ENCODE data around the gene MYO1A.

The MYO1A gene

DNA sequence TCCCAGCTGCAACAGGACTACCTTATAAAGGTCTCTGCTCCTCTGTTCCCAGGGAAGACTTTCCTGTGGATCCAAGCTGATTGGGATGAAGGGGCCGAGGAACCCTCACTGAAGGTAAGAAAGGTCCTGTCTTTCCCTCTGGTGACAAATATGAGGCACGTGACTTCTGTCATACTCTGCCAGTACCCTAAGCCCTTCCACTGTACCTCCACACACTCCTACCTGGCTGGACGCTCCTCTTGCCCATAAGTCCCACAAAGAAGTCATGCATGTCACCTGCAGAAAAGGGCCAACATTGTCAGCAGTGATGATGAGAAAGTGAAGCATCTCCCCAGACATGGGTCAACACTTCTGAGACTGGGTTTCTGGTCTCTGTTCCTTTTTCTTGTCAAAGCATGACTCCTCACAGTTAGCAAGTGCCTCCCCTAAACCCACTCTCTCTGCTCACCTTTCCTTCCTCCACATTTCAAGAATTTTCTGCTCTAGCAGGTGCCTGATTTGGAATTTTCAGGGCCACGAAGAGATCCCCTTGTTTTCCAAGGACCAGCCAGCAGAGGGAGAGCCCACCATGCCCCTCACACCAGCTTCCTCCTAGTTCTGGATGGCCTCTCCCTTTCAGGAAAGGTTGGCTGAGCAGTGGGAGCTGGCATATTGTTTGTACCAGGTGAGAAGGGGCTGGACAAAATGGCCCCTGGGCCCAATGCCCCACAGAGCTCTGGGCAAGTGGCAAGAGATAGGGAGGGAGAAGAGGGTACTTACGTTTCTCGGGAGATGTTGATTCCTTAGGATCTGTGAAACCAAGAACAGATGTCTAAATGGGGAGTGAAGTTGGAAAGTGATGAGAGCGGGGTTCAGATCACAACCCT is 37.1 kb downstream of the MYO1A start:
- no peak for DNase-seq

DNA sequence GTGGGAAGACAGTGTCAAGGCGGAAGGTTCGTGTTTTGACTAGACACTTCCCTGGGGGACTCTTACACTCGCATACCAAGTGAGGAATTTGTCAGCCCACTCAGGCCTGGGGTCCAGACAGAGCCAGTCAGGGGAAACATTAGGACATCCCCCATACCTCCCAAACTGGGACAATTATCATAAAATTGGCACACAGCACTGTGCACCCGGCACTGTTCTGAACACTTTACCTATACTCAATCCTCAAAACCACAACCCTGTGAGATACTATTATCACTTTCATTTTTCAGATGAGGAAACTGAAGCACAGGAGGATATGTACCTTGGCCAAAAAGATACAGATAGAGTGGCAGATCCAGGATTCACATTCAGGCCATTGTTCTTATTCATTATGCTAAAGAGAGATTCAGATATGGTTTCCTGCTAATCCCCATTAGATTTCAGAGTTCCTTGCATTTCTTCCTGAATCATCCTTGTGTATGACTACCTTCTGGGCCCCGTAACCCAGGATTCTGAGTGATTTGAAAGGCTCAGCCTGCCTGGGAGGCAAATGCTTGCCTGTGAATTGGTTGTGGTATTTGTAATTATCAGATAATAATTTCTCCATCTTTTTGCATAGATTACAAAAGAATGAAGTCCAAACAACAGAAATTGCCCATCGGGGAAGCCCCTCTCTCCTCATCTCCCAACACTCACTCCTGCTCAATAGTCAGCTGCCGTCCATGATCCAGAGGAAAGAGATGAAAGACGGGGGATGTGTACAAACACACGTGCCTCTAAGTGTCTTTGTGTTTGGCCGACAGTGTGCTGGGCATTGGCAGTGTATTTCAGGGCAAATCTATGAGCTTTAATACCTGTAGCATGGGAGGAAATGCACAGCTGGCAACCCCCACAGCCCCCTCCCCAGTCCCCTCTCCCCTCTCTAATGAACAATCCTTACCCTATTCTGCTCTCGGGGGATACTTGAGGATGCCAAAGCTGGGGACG is 38.2 kb downstream of the MYO1A start:
- DNase-seq: no peak

DNA sequence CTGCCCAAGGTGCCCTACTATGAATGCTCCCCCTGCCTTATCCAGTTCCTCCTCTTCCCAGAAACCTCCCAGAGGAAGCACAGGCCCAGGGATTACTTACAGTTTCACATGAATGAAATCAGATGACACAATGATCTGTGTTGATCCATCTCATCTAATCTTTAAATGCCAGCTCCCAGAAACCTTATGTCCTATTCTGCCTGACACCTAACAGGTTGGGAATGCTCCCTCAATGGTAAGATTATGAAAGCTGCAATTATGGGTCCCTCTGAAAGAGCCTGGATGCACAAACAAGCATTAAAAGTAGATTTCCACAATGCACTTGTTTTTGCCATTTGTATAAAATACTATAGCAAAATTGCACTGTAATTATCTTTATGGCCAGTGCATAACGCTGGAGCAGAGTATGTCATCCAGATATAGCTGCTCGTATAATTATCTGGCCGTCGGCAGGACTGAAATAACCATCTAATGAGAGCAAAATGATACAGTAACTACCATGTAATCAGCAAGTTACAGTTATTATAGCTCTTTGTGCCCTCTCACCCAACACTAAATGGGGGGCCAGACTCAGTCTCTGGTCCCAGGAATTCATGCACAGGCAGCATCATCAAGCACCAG is 39.2 kb downstream of the MYO1A start:
- no peak for DNase-seq

DNA sequence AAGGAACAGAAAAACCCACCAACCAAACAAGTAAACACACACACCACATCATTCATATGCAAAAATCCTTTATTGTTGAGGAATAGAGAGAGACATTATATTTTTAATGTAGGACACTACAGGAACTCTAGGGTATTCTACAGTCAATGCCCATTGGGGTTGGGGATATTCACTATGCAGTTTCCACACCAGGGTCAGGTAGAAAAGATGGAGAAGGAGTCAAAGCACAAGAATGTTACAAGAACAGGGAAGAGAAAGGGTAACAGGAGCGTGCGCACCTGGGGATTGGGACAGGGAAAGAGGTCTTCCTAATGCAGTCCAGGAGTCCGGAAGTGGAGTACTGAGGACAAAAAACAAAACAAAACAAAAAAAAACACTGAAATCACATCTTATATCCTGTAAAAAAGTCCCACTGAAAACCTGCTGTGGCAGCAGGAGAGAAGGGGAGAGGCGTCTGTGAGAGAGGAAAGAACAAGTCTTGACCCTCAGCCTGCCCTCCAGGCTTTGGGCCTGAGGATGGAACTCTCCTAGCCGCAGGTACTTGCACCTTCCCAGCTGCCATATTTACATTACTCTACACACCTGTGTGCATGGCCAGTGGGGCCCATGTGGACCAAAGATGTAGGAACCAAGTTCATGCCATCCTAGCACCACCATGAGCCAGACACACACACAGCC is 39.8 kb downstream of the MYO1A start:
- DNase-seq: no peak

DNA sequence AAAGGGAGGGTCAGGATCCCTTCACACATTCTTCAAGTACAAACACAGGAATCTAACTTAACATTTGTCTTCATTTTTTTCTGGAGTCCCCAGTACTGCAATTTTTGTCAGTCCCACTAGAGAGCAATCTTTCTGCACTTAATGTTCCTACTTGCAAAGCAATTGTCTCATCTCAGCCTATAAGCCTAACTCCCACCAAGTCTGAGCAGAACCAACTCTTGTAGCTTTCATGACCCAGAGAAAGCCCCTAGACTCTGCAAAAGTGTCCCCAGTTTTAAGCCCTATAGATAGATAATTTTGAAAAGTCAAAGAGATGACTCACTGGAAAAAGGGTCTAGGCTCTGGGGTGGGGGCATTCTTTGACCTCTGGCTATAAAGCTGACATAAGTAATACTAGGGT is 41.8 kb downstream of the MYO1A start:
- peak in 1 of 2 donors; percentile 54 for DNase-seq

DNA sequence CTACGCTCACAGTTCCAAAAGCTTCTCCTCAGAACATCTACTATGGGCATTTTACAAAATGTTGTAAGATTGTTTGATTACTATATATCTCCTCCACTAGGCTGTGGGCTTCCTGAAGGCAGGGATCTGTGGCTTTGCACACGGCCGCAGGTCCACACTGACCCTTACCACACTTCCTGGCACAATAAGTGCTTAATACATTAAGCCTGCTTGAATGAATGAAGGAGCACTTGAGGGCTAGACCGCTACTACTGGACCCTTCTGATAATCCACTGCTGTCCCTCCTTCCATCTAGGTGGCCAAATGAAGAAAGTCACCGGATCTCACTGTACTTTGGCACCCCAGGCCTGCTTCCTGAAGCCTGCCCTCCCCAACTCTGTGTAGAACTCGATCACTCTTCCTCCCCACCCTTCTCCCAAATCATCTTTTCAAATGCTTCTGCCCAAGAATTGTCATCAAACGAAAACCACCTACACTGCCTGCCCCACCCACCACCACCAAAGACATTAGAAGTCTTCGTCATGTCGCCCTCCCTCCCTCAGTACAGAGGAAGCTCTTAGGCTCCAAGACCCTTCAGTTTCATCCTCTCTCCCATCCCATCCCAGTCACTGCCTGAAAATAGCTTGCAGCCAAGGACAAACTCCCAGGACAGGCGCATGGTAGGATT is 43.0 kb downstream of the MYO1A start:
- DNase-seq: no peak

DNA sequence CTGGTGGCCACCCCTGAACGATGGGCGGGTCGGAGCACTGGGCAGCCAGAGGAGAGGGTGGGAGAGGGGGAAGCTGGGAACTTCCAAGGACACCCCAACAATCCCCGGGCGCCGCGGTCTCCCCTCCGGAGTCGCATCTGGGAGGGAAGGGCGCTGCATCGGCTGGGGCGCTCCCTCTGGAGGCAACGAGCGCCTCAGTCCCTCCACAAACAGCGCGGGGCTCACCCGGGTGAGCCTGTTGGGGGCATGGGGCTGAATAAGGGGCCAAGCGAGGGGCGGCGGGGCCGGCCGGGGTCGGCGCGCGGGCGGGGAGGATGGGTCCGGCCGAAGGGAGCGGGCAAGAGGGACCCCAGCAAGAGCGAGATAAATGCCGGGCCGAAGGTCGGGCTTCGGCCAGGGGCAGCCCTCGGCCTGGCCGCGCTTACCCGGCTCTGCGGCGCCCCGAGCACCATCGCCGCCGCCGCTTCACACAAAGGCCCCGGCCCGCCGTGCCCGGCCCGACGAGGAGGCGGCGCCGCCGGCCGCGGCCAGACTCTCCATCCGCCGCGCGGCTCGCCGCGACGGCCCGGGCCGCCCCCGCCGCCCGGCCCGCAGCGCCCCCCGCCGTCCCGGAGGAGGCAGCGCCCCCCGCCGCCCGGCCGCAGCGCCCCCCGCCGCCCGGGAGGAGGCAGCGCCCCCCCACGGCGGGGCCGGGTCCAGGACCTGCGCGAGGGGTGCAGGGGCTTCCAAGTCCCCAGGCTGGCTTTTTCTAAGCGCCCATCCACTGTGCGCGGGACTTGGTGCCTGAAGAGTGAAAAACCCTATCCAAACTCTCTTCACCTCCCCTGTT is 43.7 kb downstream of the MYO1A start, which contains the start of gene ZBTB39:
Gene ZBTB39 (minus strand): TSS at position 567 of the 829 bp plus-strand sequence. CDS start 1,629 bp downstream, outside the sequence.
- DNase-seq: peak; percentile 27 to 41

DNA sequence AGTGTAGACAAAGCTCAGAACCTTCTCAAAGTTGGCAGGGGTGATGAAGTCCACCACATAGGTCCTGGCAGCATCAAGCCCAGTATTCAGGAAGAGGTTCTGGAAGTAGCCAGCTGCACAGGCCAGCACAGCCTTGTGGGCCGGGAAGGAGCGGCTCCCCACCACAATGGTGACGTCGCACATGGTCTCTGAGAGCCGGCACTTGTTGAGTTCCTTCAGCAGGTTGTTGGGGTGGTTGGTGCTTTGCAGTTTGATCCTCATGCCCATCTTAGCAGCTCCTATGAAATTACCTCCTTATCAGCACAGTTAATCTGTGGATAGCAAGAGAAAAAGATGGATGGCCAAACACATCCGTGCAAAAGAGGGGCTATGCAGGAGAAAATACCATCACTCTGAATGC is 45.3 kb downstream of the MYO1A start:
- DNase-seq: no peak

DNA sequence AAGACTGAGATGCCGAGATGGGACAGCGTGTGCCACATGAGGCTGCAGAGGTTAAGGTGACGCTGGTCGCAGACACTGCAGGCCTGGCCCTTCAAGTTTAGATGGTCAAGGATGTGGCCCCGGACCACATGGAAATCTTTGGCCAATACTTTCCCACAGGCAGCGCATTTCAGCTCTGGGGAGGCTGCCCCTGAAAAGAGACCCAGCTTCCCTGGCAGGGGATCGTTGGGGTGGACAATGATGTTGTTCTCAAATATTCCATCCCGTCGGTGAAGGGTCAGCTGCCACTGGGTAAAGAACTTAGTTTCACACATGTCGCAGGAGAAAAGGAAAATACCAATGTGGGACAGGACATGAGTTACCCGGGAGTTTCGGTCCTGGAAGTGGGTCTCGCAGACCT is 46.5 kb downstream of the MYO1A start:
- DNase-seq: no peak

DNA sequence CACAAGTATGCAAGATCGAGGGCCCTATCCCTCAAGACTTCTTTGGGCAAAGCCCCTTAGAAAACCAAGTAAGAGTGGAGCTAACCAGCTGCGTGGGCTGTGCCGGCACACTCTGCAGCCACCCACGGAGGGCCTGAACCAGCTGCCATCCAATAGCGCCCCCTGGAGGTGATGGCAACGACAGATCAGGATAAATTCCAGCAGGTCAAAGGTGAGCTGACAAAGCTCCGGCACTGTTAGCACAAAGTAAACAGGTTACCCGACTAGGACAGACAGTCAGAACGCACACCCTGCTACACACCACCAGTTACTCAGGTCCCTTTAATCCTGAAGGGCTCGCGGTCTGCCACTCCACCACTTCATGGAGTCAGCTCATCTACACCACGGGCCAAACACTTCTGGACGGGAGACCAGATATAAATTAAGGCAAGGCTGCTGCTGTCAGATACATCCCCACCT is 48.5 kb downstream of the MYO1A start:
- DNase-seq: no peak

DNA sequence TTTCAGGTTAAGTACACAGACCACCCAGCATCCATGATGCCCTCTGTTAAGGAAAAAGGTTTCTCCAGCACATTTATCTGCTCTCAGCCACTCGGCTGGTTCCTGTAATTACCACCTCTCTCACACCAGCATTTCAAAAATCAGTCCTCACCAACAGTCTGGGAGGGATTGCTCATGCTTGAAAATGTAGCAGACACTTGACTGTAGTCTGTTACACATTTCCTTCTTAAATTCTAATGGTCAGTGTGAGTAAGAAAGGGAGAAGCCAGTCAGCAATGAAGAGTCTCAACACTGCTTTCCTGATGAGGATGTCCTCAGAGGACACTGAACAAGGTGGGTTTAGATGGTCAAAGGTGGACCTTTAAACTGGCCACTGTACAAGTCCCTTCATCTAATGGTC is 49.5 kb downstream of the MYO1A start:
- no peak for DNase-seq

DNA sequence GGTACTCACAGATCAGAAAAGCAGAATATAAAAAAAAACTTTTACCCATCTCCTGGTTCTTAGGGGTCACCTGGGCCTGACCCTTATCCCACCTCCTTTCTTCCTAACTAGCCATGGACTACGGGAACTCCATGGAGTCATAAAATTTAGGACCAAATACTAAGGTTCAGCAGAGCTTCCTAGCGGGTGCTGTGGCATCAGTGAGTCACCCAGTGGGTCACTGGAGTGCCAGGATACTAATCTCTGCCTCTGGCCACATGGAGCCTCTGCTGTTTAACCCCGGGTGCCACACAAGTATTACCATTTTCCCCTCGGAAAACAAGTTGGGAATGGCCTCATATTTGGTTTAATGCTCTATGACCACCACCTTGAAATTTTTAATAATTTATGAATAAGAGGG is 50.5 kb downstream of the MYO1A start:
- no peak for DNase-seq

DNA sequence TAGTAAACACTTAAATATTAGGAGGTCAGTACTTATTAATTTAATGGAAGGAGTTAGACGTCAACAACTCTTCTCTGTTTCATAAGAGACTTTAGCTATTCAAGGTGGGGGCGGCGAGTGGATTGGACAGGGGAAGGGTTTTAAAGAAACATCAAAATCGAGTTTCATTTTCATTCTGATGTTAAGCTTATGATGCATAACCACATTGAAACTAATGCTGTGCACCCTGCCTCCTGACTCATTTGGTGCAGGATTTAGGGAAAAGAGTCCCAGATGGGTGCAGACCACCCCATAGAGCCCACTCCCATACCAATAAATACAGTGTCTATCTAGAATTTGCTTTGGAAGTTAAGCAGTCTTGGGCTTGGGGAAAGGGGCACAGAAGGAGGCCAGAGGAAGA is 50.9 kb downstream of the MYO1A start:
- no peak for DNase-seq

DNA sequence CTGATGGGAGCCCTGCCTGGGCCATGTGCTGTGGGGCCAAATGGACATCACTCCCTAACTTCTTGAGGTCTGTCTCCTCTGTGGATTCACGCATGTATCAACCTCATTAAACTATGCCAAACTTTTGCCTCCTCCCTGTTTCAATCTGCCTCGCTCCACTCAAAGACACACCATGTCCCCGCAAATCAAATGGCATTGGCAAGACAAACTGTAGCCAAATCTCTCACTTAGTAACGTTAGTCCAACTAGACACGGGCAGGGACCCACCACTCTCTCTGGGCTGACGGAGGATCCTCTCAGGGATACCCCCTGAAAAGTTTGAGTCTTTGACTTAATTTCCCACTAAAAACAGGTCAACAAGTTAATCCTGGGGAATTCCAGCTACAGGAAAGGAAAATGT is 51.6 kb downstream of the MYO1A start:
- no peak for DNase-seq

DNA sequence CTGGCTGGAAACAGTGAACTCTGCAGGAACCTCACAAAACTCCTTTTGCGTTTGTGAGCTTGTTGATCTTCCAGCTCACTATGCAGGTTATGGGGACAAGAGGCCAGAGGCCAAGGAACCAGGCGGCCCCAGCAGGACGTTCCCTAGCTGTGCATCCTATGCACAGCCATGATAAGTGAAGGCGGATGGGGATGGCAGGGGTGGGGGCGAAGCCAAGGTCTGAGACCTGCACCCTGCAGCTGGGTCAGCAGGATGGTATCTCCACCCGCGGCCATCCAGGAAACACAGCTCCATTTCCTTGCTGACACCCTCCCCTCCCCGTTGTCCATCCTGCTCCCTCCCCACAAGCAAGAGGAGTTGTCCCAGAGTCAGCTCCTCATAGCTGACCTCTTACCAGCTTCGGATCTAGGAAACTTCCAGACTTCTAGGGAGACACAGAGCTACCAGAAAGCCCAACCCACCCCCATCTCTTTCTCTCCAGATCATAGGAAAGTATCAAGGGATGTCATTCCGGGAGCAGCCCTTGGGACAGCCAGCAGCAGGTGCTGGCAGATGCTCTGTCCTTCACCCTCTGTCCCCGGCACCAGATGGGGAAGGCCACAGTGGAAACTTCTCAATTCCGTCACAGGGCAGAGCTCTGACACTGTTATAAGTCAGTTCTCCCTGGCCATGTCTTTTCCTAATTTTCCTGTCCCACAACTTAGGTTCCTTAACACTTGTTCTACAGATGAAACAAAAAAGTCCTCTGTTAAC is 53.0 kb downstream of the MYO1A start:
- no peak for DNase-seq

DNA sequence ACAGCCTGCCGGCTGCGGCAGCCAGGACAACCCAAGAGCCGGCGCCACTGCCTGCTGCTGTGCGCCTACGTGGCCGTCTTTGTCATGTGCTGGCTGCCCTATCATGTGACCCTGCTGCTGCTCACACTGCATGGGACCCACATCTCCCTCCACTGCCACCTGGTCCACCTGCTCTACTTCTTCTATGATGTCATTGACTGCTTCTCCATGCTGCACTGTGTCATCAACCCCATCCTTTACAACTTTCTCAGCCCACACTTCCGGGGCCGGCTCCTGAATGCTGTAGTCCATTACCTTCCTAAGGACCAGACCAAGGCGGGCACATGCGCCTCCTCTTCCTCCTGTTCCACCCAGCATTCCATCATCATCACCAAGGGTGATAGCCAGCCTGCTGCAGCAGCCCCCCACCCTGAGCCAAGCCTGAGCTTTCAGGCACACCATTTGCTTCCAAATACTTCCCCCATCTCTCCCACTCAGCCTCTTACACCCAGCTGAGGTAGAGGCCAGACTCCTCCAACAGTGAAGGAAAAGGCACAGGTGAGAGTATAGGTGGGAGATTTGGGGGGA is 53.9 kb downstream of the MYO1A start:
- no peak for DNase-seq

DNA sequence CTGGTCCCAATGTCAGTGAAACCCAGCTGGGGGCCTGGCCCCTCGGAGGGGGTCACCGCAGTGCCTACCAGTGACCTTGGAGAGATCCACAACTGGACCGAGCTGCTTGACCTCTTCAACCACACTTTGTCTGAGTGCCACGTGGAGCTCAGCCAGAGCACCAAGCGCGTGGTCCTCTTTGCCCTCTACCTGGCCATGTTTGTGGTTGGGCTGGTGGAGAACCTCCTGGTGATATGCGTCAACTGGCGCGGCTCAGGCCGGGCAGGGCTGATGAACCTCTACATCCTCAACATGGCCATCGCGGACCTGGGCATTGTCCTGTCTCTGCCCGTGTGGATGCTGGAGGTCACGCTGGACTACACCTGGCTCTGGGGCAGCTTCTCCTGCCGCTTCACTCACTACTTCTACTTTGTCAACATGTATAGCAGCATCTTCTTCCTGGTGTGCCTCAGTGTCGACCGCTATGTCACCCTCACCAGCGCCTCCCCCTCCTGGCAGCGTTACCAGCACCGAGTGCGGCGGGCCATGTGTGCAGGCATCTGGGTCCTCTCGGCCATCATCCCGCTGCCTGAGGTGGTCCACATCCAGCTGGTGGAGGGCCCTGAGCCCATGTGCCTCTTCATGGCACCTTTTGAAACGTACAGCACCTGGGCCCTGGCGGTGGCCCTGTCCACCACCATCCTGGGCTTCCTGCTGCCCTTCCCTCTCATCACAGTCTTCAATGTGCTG is 54.6 kb downstream of the MYO1A start:
- DNase-seq: no peak

DNA sequence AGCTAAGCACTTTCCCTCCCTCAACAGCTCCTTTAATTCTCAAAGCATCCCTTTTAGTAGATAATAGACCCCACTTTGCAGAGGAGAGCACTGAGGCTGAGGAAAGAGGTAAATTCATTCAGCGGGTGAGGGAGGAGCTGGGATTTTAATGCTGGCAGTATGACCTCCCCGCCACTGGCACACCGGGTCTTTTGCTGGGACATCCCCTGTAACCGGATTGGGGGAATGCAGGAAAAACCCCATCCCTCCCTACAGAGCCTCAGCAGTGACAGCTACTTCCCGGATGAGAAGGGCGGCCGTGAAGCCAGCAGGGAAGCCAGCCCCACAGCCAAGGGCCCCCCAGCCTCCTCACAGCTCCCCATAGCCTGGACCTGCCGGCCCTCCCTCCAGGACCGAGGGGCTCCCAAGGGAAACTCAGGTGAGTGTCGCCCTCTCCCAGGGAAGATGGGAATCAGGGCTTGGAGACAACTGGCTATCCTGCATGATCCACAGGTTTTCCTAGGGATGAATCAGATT is 55.6 kb downstream of the MYO1A start:
- no peak for DNase-seq

DNA sequence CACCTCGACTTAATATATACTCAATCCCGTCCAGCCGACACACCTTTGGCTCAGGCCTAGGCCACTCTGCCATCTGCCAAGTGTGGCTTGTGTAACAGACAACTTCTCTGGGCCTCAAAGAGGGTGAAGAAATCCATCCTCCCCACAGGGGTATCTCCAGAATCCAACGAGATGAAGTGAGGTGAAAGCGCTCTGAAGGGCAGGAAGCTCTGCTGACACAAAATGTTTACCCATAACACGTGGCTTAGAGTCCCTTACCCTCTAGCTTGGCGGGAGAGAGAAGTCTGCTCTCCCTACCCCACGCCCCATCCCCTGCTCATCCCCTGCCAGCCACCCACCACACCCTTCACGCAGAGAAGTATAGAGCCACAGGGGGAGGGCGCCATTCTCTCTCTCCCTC is 56.6 kb downstream of the MYO1A start:
- no peak for DNase-seq

Data from hippocampal formation (tissue), 2 donors.